Measurements from ENCODE around the gene PCMT1. TPM values are rescaled to one million over a fixed set of nuclear protein-coding genes. Genes with fewer than 3 reads are reported as not detected.
"Not testable (repeated sequence)": the region's sequence is repeated elsewhere in the genome, so short reads cannot be mapped to it uniquely, and the experiment has no call there.

Gene PCMT1
- total RNA-seq, 1 donor from 2014 or later, result 44.9 TPM

- ATAC-seq (ENCODE audit: low read depth) (no peak), DNase-seq (no peak)
- no peaks in the 10 kb centered on the region for H3K9me3 Mint-ChIP-seq
- POLR2A ChIA-PET, result no interaction called here
- no peak for TF ChIP-seq CTCF (IDR thresholded peaks at IDR 0.05)
- H3K4me3 Mint-ChIP-seq, result no peak overlapping the region
- intact Hi-C loops (cut with micrococcal nuclease), result no loop called here
- H3K4me1 Mint-ChIP-seq, result no peaks in the 10 kb centered on the region
- H3K27ac Mint-ChIP-seq, result no peak overlapping the region
- H3K36me3 Mint-ChIP-seq (ENCODE audit: low read depth), result no peaks in the 10 kb centered on the region
- CTCF ChIA-PET, result interaction anchor here (1.0 to 1.2 kb wide), 2 partner anchors 9 to 10 kb away, joined by 3 read pairs; no protein-coding TSS in a partner anchor
- peaks cover 18% of the 10 kb centered on the region for H3K27me3 Mint-ChIP-seq
These were observed 94.9 kb downstream of the PCMT1 start for GRCh38 chr6:149844480-149844879.

GRCh38 chr6:149845549-149845948 lies 96.0 kb downstream of the PCMT1 start:
- POLR2A ChIA-PET, result no interaction called here
- no peaks in the 10 kb centered on the region for H3K4me1 Mint-ChIP-seq
- H3K4me3 Mint-ChIP-seq, result no peak overlapping the region
- H3K9me3 Mint-ChIP-seq, result no peaks in the 10 kb centered on the region
- no peaks in the 10 kb centered on the region for H3K36me3 Mint-ChIP-seq (ENCODE audit: low read depth)
- CTCF ChIA-PET, result interaction anchor here (0.8 kb wide), 1 partner anchor 9 kb away, joined by 3 read pairs; no protein-coding TSS in a partner anchor
- TF ChIP-seq CTCF (IDR thresholded peaks at IDR 0.05), result no peak
- ATAC-seq (ENCODE audit: low read depth) (no peak), DNase-seq (no peak)
- H3K27ac Mint-ChIP-seq, result no peak overlapping the region
- H3K27me3 Mint-ChIP-seq, result peaks cover 18% of the 10 kb centered on the region
- intact Hi-C loops (cut with micrococcal nuclease), result no loop called here

- no peak for ATAC-seq (ENCODE audit: low read depth)
- peaks cover under 1% of the 10 kb centered on the region for H3K9me3 Mint-ChIP-seq
- no peak for DNase-seq
- ChIA-PET CTCF (no interaction called here), POLR2A (no interaction called here)
- no peak overlapping the region for H3K4me3 Mint-ChIP-seq
- peaks cover 18% of the 10 kb centered on the region for H3K27me3 Mint-ChIP-seq
- H3K36me3 Mint-ChIP-seq (ENCODE audit: low read depth), result no peaks in the 10 kb centered on the region
- no peak for TF ChIP-seq CTCF (IDR thresholded peaks at IDR 0.05)
- H3K27ac Mint-ChIP-seq, result no peak overlapping the region
- intact Hi-C loops (cut with micrococcal nuclease), result no loop called here
- peaks cover 4% of the 10 kb centered on the region for H3K4me1 Mint-ChIP-seq
These were observed 96.8 kb downstream of the PCMT1 start for GRCh38 chr6:149846321-149846720.

- no peak for TF ChIP-seq CTCF (IDR thresholded peaks at IDR 0.05)
- CTCF ChIA-PET, result interaction anchor here (1.0 kb wide), 2 partner anchors 14 to 16 kb away, joined by 3 read pairs; partner anchors contain the start of gene LRP11
- peaks cover 18% of the 10 kb centered on the region for H3K27me3 Mint-ChIP-seq
These were observed 98.4 kb downstream of the PCMT1 start for GRCh38 chr6:149847939-149848267.

GRCh38 chr6:149848343-149848742 lies 98.8 kb downstream of the PCMT1 start:
- DNase-seq; CTCF ChIA-PET; H3K36me3 Mint-ChIP-seq (ENCODE audit: low read depth); H3K27ac Mint-ChIP-seq; ATAC-seq (ENCODE audit: low read depth); H3K9me3 Mint-ChIP-seq; intact Hi-C loops (cut with micrococcal nuclease); H3K4me3 Mint-ChIP-seq: not testable (repeated sequence)
- Mint-ChIP-seq H3K4me1 (peaks cover 21% of the 10 kb centered on the region), H3K27me3 (peaks cover 15% of the 10 kb centered on the region)
- POLR2A ChIA-PET, result interaction anchor here (0.6 kb wide), 1 partner anchor 130 kb away, joined by 3 read pairs; no protein-coding TSS in a partner anchor

More at GRCh38 chr6:149847939-149848267, 98.4 kb downstream of the PCMT1 start:
- ATAC-seq (ENCODE audit: low read depth), result no peak
- Mint-ChIP-seq H3K4me3 (no peak overlapping the region), H3K4me1 (peaks cover 20% of the 10 kb centered on the region), H3K36me3 (ENCODE audit: low read depth) (no peaks in the 10 kb centered on the region), H3K27ac (no peak overlapping the region), H3K9me3 (peaks cover 7% of the 10 kb centered on the region)
- POLR2A ChIA-PET, result interaction anchor here (0.6 kb wide), 1 partner anchor 129 kb away, joined by 3 read pairs; no protein-coding TSS in a partner anchor
- no peak for DNase-seq
- intact Hi-C loops (cut with micrococcal nuclease), result no loop called here

Data from activated B cell treated with CpG ODN at 0.5 μM for 24 hours (primary cell).